DMS 273 (cell line): Measurements from ENCODE around the gene DUS1L.

Experiments used
- DNase-seq: peaks from one replicate; lab custom pipeline; 2025; ENCODE audit not compliant: unreplicated experiment; lab: John Stamatoyannopoulos, UW

DUS1L gene

DNA sequence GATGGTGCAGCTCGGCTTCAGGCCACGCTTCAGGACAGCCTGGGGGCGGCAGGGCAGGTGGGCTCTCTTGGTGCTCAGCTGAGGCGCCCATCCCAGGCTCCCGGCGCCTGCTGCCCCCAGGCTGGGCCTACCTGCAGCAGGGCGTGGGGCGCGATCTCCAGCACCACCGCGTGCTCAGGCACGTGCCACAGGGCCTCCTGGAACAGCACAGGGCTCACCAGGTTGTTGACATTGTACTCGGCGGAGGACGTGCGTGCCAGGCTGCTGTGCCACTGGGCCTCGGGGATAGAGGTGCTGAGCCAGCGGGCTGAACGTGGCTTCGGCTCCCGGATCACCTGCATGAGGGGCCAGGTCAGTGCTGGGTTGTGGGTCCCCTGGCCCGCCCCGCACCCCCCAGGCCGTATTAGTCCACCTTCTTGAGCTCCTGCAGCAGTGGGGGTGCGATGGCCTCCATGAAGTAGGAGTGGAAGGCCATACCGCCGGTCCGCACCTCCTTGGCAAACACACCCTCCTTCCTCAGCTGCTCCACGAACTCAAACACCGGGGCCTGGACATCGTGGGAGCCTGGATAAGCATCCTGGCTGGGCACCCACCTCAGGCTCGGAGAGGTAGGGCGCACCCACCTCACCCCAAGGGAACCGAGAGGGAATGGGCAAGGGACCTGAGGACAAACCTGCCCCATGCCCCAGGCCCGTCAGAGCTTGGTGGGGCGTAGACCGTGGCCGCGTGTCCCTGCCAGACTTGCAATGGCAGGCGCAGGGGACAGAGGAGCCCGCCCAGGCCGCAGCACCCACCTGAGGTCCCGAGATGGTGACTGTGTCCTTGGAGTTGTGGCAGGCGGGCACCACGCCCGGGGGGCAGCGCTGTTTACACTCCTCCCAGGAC, 23.5 kb upstream of the DUS1L start:
- no peak for DNase-seq

DNA sequence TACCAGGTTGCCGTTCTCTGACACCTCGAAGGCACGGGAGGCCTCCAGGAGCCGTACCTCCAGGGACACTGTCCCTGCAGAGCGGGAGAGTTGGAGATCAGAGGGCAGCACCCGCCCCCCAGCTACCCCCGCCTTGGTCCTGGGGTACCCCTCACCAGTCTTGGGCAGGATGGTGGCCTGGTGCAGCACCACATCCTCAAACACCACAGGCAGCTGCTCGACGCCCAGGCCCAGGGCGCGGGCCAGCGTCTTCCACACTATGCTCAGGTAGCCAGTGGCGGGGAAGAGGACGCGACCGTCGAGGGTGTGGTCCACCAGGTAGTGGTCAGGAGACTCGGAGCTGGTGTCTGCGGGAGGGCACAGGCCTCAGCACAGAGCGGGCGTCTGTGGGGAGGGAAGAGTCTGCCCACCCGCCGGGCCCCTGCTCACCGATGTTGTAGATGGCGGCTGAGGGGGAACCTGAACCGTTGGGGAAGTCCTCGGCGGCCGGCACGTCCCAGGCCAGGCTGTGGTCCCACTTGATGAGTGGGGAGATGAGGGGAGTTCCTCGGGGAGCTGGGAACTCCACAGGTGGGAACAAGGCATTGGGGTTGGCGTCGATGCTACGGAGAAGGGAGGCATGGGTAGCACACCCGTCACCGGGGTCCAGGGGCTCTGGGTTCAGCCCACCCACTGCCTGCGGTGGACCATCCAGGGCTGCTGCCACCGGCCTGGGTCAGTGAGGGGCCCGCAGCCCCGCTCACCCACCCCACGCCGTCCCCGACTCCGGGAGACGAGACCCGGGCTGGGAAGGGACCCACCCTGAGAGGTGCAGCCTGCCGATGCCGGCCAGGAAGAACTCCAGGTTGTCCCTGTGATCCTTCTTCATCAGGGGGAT, 22.6 kb upstream of the DUS1L start:
- no peak for DNase-seq

DNA sequence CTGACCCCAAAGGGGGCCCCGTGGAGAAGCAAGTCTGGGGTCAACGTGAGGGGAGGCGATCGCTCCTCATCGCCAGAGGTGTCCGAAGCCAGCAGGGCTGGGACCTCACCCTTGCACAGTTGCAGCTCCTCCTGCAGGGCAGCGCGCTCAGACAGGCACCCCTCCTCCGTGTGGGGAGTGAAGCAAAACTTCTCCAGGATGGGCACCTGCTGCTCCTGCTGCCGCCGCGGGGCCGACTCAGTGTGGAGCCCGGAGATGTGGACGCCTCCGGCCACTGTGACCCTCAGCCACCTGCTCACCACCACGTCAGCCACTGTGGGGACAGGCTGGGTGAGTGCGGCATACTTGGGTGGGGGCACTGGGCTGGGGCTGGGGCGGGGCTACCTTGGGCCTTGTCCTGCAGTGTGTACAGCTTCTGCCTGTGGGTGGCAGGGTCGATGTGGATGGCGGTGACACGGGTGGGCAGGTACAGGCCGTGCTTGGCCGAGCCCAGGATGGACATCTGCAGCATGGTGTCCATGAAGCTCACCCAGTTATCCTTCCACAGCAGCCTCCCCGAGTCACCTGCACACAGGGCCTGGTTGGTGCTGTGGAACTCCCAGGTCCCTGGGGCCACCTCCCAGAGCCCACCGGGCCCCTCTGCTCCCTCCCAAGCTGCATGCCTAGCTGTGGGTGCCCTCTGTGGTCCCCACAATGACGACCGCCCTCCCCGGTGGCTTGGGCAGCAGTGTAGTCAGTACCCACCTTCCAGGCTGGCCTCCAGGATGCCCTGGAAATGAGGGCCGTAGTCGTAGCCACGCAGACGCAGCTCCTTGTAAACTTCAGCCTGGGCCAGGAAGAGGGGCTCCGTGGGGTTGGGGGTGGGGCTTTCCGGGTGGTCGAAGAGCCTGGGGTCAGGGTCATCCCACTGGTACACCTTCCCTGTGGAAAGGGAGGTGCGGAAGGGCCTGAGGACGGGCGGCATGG, 21.6 kb upstream of the DUS1L start:
- no peak for DNase-seq

GRCh38 chr17:82085931-82086764, 20.5 kb upstream of the DUS1L start:
- DNase-seq: no peak

DNA sequence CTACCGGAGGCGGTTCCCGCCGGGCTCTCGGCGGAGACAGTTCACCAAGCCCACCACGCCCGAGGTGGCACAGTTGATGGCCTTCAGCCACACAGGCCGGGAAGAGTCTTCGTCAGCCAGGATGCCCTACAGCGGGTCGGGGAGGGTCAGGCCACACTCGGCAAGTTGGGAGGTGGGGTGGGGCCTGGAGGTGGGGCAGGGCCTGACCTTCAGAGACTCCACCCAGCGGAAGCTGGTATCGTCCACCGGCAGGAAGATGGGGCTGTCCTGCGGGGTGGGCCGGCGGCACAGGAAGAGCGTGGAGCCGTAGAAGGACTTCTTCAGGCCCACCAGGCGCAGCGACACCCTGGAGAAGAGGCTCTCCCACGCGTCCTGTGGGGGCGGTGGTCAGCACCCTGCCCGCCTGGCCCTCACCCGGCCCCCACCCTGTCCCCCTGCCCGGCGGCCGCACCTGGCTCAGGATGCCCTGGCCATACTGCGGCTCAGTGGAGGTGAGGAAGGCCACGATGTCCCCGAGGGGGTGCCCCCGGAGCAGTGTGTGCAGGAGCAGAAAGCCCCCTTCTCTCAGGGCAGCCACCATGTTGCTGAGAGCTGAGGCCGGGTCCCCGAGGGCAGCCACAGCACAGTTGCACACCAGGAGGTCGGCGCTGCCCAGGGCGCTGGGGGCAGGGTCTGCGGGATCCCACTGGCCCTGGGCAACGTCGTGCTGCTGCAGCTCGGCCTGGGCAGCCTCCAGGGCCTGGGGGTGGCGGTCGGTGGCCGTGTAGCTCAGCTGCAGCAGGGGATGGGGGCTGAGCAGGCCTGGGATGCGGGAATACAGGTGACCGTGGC, 19.6 kb upstream of the DUS1L start:
- DNase-seq: no peak

DNA sequence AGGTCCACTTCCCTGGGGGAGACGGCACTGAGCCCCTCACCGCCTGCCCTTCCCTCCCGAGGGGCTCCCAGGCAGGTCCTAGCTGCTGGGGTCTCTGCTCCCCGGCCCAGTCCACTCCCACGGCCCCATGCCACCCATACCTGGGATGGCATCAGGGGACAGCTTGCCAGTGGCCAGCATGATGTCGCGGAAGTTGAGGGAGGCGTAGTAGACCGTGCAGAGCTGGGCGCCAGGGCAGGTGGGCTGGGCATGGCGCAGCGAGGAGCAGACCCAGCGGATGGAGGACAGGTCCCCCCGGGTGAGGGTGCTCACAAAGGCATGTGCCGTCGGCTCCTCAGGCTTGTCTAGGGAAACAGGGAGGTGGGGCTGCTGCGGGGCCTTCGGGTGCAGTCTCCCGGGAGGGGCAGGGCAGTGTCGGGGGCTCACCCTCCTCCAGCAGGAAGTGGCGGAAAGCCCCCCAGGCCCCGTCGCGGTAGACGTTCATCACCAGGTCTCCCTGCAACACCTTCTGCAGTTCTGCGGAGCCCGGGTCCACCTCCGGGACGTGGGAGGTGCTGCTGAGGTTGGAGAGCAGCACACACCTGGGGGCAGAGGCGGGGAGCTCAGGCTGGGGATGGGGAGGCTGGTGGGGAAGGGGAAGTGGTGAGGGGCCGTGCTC, 18.9 kb upstream of the DUS1L start:
- no peak for DNase-seq

GRCh38 chr17:82083533-82084359, 18.1 kb upstream of the DUS1L start:
- no peak for DNase-seq

DNA sequence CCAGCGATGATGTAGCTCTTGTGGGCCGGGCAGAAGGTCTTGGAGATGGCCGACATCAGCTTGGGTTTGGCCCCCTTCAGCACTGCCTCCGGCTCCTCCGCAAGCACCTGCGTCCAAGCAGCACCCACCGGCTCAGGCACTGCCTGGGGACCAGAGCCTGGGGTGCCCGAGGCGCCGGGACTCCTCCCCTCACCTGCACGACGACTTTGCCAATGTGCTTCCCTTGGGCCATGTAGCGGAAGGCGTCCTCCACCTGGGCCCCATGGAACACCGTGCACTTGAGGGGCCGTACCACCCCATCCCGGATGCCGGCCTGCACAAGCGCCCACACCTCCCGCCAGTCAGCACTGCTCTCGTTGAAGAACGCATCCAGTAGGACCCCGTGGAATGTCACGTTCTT, 17.4 kb upstream of the DUS1L start:
- DNase-seq: no peak

- no peak for DNase-seq
Measured at GRCh38 chr17:82082456-82082855, 16.9 kb upstream of the DUS1L start.

GRCh38 chr17:82081966-82082365, 16.4 kb upstream of the DUS1L start:
- DNase-seq: no peak

DNA sequence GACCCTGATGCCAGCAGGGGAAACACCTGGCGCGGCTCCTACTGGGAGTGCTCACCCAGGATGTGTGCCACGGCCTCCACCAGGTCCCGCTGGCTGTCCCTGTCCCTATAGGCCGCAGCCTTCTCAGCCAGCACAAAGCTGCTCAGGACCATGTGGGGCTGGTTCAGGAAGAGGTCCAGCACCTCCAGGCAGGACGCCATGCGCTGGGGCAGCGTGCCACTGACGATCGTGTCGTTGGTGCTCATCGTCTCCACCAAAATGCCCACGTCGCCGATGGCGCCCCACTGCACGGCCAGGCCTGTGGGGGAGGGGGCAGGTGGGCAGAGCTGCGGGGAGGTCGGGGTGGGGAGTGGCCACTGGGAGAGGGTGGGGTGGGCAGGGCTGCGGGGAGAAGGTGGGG, 15.9 kb upstream of the DUS1L start:
- no peak for DNase-seq

GRCh38 chr17:82080789-82081464, 15.3 kb upstream of the DUS1L start:
- DNase-seq: no peak

DNA sequence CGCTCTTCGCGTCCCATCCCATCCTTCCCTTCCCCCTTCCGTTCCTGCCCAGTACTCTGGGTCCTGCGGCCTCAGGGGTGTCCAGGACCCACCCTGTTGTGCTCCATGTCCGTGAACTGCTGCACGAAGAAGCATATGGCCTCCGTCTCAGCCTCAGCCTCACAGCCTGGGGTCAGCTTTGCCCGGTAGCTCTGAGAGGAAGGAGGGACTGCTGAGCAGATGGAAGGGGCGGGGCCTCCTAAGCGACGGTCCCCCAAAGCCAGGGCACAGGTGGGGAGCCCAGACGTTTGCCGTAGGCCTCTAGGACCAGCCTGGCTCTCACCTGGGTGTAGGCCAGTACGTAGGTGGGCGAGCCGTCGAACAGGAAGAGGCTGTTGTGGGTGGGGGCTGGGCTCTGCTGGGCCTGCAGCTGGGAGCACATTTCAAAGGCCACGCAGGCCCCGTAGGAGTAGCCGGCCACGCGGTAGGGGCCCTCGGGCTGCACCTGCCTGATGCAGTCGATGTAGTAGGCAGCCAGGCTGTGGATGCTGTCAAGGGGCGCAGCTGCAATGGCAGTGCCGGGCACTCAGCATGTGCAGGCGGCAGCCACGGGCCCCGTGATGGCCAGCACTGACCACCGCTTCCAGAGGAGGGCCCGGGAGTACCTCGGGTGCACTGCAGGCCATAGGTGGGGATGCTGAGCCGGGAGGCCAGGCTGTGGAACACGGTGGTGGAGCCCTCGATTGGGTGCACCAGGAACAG, 14.6 kb upstream of the DUS1L start:
- no peak for DNase-seq

DNA sequence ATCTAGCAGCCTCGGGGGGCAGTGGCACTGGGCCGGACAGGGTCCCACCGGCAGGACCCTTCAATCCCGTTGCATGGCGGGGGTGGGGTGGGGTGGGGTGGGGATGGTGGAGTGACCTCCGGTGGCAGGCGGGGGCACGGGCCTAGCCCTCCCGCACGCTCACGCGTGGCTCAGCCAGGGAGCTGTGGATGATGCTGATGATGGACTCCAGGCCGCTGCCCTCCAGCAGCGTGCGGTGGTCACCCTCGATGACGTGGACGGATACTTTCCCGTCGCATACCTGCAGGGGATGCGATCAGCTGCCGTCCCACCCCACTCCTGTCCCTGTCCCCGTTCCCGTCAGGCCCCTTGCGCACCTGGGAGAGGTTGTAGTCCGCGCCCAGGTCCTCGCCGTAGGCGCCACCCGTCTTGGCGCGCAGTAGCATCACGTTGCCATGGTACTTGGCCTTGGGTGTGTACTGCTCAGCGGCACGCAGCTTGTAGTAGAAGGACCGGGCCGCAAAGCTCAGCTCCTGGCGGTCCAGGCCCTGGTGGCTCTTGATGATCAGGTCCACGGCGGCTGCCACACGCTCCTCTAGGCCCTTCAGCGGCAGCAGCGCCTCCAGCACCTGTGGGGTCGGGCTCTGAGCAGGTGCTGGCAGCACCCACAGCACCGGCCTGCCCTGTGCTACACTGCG, 13.5 kb upstream of the DUS1L start:
- no peak for DNase-seq

GRCh38 chr17:82078433-82078832, 12.8 kb upstream of the DUS1L start:
- DNase-seq: no peak
